HG03280 (cell line): ENCODE results near the gene IL1RAPL2.

Experiments
- ATAC-seq: cut with Tn5 transposase; IDR thresholded peaks from one replicate; pipeline ENCODE4 v1.9.1; 2021; ENCODE audit warnings: mild to moderate bottlenecking, moderate library complexity; ENCODE audit not compliant: unreplicated experiment

Gene IL1RAPL2

GRCh38 chrX:105349476-105349875 lies 783.5 kb downstream of the IL1RAPL2 start:
- ATAC-seq: no peak

DNA sequence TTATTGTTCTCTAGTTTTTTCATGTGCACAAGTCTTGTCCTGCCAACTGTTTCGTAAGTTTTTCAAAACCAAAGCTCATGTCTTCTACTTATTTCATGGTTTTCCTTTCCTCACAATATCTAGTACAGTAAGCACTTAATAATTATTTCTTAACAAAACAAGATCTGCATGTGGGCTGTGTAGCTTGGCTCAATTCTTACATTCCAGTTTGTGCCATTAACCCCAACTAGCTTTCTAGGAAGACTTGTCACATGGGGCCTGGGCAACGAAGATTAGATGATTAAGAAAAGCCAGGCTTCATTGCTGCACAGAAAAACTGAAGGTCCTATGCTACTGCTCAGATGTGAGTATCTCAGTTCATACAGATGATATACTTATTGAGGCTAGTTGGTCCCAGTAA lies 809.8 kb downstream of the IL1RAPL2 start:
- no peak for ATAC-seq

DNA sequence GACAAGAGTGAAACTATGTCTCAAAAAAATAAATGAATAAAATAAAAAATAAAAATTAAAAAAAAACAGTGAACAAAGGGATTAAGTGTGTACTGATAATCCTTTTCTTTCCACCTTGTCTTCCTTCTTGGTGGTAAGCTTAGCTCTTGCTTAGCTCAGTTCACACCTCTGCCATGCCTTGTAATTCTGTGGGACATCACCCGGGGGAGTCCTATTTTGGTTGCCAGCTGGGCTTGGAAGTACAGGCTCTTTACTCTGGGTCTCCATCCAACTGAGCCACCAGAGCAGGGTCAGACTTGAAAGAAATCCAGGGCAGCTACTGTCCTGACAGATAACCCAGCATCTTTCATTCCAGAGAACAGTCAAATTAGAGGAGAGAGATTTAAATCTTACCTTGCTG lies 858.7 kb downstream of the IL1RAPL2 start:
- no peak for ATAC-seq

- ATAC-seq: no peak
Measured at GRCh38 chrX:105451401-105451800, 885.4 kb downstream of the IL1RAPL2 start.

GRCh38 chrX:105458846-105459245 lies 892.8 kb downstream of the IL1RAPL2 start:
- no peak for ATAC-seq

DNA sequence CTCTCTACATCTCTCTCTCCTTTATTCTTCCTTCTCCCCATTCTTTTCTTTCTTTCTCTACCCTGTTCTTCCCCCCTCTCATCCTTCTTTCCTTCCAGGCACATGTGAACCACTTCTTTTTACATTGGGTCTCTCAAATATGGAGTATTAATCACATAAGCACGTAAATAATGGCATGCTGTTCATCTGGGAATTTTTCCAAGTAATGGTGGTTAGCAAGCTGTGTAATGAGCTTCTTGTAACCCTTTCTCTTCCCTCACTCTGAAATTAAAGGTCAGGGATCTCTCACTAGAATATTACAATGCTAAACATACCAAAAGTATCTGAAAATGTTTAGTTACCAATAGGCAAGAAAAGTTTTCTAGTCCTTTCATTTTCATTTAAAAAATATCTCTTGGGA lies 894.4 kb downstream of the IL1RAPL2 start:
- ATAC-seq: no peak

DNA sequence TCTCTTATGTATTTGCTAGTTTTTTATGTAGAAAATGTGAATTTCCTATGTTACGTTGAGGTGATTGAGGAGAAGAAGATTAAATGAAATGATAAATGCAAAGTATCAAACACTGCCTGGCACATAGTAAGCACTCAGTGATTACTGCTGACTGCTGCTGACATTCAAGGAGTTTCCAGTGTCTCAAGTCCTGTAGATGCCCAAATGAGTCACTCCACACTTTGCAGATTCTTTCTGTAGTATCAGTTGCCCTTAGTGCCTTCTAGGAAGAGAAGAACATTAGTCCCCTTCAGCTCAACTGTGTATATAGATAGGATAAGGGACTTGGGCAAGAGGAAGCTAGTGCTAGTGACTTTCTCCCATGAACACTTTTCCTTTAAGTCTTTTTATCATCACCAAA lies 895.0 kb downstream of the IL1RAPL2 start:
- ATAC-seq: no peak

- no peak for ATAC-seq
Measured at GRCh38 chrX:105462186-105462585, 896.2 kb downstream of the IL1RAPL2 start.

- ATAC-seq: no peak
Measured at GRCh38 chrX:105463473-105463872, 897.5 kb downstream of the IL1RAPL2 start.

DNA sequence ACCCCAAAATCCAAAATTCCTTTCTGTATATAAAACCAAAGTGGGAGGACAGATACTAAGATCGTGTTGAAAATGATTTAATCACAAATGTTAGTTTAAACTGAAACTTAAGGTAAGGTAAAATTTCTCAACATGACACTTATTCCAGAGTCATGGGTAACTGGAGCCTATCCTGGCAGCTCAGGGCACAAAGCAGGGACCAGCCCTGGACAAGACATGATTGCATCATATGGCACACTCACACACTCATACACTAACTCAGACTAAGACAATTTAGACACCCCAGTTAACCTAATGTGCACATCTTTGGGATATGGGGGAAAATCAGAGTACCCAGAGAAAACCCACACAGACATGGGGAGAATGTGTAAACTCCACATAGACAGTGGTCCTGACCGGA lies 898.6 kb downstream of the IL1RAPL2 start:
- no peak for ATAC-seq

GRCh38 chrX:105468741-105469140 lies 902.7 kb downstream of the IL1RAPL2 start:
- ATAC-seq: no peak

DNA sequence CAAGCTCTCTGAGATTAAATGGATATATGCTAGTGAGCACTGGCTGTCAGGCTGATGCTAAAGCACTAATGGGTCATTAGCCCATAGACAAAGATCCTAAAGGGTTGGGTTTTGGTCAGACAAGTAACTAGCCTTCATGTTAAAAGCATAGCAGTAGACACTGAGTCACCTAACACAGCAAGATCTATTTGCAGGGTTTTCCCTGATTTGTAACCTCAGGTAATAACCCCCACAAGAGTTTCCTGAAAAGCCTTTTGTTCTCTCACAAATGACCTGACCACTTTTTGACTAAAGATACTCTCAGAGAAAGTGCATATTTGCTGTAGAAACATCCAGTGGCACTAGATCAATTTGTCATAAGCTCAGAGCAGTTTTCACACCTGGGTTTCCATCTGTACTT lies 905.6 kb downstream of the IL1RAPL2 start:
- ATAC-seq: no peak

DNA sequence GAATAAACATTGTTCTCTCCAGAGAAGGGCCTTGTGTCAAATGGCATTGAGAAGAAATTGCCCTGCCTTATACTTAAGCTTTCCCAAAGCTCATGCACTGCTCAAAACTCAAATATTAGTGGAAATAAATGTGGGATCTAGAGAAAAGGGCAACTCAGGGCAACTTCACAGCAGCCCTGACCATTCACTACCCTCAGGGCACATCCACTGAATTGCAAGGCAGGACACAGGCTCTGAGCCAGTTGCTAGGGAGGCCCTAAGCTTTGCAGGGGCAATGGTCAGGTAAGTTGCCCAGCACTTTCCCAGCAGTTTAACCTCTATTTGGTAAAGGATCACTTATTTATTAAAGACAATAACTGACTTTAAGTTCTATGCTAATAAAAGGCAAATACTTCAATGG lies 909.8 kb downstream of the IL1RAPL2 start:
- ATAC-seq: no peak

- ATAC-seq: no peak
Measured at GRCh38 chrX:105477351-105477750, 911.4 kb downstream of the IL1RAPL2 start.

DNA sequence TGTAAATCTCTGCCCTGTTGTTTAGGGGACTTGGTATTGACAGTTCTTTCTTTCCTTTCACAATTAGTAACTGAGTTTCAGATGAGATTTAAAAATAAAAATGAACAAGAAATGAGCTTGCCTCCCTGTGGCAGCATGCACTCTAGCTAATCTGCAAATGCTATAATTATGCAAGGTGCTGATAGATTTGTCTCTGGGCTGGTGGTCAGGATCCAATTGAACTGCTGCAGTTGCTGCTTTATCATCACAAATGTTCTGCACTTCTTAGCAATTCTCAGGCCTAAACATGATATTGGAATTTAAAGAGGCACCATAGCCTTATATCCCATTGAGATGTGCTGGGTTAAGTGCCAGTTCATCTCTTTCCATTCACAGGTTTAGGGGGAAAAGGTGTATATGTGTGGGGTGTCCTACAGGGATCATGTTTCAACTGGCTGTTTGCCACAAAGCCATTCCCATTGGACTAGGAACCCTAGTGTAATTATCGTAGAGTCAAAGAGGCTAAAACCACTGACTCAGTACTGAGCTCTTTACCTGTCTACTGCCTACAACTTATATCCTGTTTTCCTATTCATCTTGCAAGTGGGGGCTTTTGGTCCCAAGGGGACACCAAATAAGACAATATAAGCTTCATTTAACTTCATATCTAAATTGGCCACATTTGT lies 914.8 kb downstream of the IL1RAPL2 start:
- no peak for ATAC-seq

DNA sequence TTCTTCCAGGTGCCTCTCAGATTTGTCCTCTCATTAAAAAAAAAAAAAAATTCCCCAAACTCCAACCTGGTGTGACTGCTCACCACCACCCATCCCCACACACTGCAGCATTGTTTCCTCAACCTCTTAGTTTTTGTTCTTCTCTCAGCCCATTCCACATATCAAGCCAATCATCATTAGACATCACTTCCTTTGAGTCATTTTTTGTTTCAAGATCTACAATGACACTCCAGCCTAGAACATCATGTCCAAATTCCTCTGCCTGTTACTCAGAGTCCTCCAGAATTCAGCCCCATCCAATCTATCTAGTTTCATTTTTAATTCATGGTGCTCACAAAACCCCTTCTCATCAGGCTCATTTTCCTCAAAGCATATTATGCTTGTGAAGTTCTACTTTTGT lies 917.0 kb downstream of the IL1RAPL2 start:
- ATAC-seq: no peak

DNA sequence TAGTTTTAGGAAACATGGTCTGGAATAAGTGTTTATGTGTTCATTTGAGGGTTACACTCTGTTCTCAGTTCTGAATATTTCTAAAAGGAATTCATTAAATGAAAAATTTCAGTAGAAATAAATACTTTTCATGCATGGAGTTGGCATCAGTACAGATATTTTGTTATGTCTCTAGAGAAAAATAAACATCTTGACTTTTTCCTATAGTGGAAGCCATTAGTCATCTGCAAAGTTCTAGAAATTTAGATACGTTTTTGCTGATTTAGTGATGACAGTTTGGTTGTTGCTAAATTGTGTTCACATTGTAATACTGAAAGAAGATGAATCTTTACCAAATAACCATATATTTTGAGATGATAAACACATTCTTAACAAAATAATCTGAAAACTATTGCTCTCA lies 922.7 kb downstream of the IL1RAPL2 start:
- ATAC-seq: no peak

- no peak for ATAC-seq
Measured at GRCh38 chrX:105495376-105495775, 929.4 kb downstream of the IL1RAPL2 start.

GRCh38 chrX:105502336-105502735 lies 936.3 kb downstream of the IL1RAPL2 start:
- no peak for ATAC-seq

DNA sequence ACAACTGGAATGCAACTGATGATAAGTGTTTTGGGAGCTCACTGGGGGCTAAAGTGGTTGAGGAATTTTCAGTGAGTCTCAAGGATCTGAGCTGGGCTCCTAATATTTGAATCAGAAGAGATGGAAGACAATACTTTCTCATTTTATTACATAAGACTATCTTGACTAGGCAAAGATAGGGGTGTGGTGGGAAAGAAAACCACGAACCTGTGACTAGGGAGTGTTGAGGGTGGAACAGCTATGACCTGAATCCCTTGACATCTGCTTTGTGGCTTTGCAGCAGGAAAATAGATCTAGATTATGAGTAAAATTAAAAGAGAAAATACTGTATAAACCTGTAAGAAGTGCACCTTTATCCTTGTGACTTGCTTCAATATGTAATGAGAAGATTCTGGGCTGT lies 949.6 kb downstream of the IL1RAPL2 start:
- no peak for ATAC-seq

GRCh38 chrX:105526431-105526830 lies 960.4 kb downstream of the IL1RAPL2 start:
- no peak for ATAC-seq

- ATAC-seq: no peak
Measured at GRCh38 chrX:105527759-105528158, 961.8 kb downstream of the IL1RAPL2 start.

DNA sequence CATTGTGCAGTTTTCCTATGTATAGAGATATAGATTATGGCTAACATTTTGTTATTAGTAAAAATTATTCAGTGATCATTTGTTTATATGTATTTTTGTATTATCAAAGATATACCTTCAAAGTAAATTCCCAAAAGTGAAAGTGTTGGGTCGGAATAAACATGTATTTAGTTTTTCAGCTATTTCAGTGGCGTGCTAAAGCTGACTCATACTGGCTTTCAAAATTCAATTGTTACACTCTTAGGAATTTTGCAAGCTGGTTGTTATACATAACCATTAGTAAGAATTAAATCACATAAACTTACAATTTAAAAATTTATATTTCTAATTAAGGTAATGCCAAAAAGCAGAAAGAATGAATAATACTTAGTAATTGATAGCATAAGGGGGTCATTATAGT lies 968.0 kb downstream of the IL1RAPL2 start:
- no peak for ATAC-seq
